ENCODE measurements around the gene SH3RF3.

DNA sequence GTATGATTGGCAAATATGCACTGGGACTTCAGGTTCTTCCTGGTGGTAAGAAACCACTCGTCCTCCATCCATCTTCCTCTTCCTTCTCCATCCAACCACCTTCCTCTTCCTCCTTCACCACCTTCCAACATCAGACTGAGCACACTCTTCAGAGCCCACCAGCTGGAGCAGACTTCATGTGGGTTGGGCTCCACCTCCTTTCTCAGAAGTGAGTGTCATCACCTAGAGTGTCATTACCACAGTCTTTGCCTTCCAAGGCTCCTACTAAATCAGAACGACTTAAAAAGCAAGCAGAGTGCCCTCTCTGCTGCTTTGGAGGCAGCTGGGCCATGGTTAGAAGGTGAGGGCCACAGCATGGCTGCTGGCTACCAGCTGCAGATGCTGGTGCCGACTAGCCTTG is 171.6 kb downstream of the SH3RF3 start:
- TF ChIP-seq, protein P1, sequence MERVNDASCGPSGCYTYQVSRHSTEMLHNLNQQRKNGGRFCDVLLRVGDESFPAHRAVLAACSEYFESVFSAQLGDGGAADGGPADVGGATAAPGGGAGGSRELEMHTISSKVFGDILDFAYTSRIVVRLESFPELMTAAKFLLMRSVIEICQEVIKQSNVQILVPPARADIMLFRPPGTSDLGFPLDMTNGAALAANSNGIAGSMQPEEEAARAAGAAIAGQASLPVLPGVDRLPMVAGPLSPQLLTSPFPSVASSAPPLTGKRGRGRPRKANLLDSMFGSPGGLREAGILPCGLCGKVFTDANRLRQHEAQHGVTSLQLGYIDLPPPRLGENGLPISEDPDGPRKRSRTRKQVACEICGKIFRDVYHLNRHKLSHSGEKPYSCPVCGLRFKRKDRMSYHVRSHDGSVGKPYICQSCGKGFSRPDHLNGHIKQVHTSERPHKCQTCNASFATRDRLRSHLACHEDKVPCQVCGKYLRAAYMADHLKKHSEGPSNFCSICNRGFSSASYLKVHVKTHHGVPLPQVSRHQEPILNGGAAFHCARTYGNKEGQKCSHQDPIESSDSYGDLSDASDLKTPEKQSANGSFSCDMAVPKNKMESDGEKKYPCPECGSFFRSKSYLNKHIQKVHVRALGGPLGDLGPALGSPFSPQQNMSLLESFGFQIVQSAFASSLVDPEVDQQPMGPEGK (CRISPR knock-in tag; IDR thresholded peaks at IDR 0.05; ENCODE audit: borderline replicate concordance) = no peak
- TF ChIP-seq ARNTL (CRISPR knock-in tag; IDR thresholded peaks at IDR 0.05; ENCODE audit: borderline replicate concordance, low read depth) = no peak
- TF ChIP-seq ZNF565 (CRISPR knock-in tag; conservative IDR thresholded peaks at IDR 0.05; ENCODE audit: low read depth) = no peak
- no peak for TF ChIP-seq ZNF70 (CRISPR knock-in tag; IDR thresholded peaks at IDR 0.05)
- no peak for TF ChIP-seq PPARA (CRISPR knock-in tag; IDR thresholded peaks at IDR 0.05; ENCODE audit: borderline replicate concordance)
- TF ChIP-seq CSDC2 (CRISPR knock-in tag; IDR thresholded peaks at IDR 0.05) = no peak

Measured in SK-N-SH treated with all-trans-retinoic acid at 6 μM for 48 hours (cell line).